K562 (cell line): Measurements from ENCODE around the gene PDE1C. TPM values are rescaled to one million over a fixed set of nuclear protein-coding genes. Genes with fewer than 3 reads are reported as not detected.

Source experiments
- ATAC-seq: fragments of 200-7000 bp; cut with Tn5 transposase; 3 replicates; pipeline ENCODE4 v1.9.1; 2020; ENCODE audit warnings: moderate library complexity
- BruUV-seq: library from RNA; stranded (reverse); fragments of 400-500 nt; replicated peaks from 2 replicates; lab custom pipeline; 2021; lab: Mats Ljungman, UMichigan
- CTCF ChIA-PET: fragments of 300-600 bp; formaldehyde crosslinking; extraction: SDS; loops from one replicate; lab custom pipeline; 2021; ENCODE audit warnings: low intra/inter-chr PET ratio; lab: Yijun Ruan, JAX
- POLR2A ChIA-PET: fragments of 300-600, 350-650 bp; sonication (Branson Sonifier 250); formaldehyde crosslinking; extraction: SDS; loops from one replicate; lab custom pipeline; 2021; ENCODE audit warnings: antibody characterized with exemption, inconsistent platforms; lab: Yijun Ruan, JAX
- DNase-seq, 4 experiments: peaks; one replicate each; pipeline versions ENCODE4 v3.0.0 to v3.0.0-alpha.2; 2011 to 2018; ENCODE audit warnings: low spot score in 3 of 4, mixed read lengths in 3 of 4; ENCODE audit errors: extremely low read depth in 1 of 4
- FAIRE-seq: peaks from 2 replicates; lab custom pipeline; 2011; peaks lifted over from hg19 to GRCh38; lab: Jason Lieb, UNC
- H2AFZ ChIP-seq: 2 replicates; pipeline ENCODE4 v1.6.0; 2011; ENCODE audit warnings: low read depth, low read length, control low read depth, inconsistent platforms
- H3K27ac ChIP-seq: fragments of 200-600 bp; 3 replicates; pipeline ENCODE4 v1.8.0; 2011; ENCODE audit warnings: low read depth, mild to moderate bottlenecking, control low read depth, inconsistent platforms, low read length, moderate library complexity, mixed read lengths; ENCODE audit errors: extremely low read depth
- H3K27me3 ChIP-seq, 2 experiments: fragments of 300-600 bp in 1 of 2; 2 replicates in 1 of 2; 3 replicates in 1 of 2; pipeline versions ENCODE4 v1.6.0 to v1.8.0; 2011; ENCODE audit warnings: inconsistent platforms in 2 of 2, low read length in 2 of 2, mild to moderate bottlenecking in 1 of 2, mixed read lengths in 1 of 2, moderate library complexity in 1 of 2; ENCODE audit not compliant: control insufficient read depth in 2 of 2, insufficient read depth in 2 of 2
- H3K36me3 ChIP-seq: fragments of 300-600 bp; 3 replicates; pipeline ENCODE4 v1.8.0; 2011; ENCODE audit warnings: mild to moderate bottlenecking, low read length, inconsistent platforms; ENCODE audit not compliant: control insufficient read depth, insufficient read depth
- H3K4me1 ChIP-seq, 2 experiments: fragments of 200-600 bp in 1 of 2; replicated peaks in 1 of 2; 2 replicates in 1 of 2; 3 replicates in 1 of 2; pipeline versions ENCODE4 v1.5.1 to v1.8.0; 2011; ENCODE audit warnings: inconsistent platforms in 2 of 2, low read length in 2 of 2, mild to moderate bottlenecking in 1 of 2, mixed read lengths in 1 of 2, moderate library complexity in 1 of 2; ENCODE audit not compliant: control insufficient read depth in 2 of 2, insufficient read depth in 2 of 2
- H3K4me2 ChIP-seq: 2 replicates; pipeline ENCODE4 v1.6.1; 2011; ENCODE audit warnings: low read length, control low read depth, inconsistent platforms, mixed read lengths; ENCODE audit not compliant: insufficient read depth
- H3K4me3 ChIP-seq: fragments of 200-600 bp; sonication (generic), shearing (Covaris generic); 2 replicates; pipeline ENCODE4 v1.5.1; 2016; ENCODE audit warnings: control low read depth, inconsistent platforms
- H3K79me2 ChIP-seq: fragments of 200-600 bp; 3 replicates; pipeline ENCODE4 v1.8.0; 2011; ENCODE audit warnings: low read length, inconsistent platforms; ENCODE audit not compliant: control insufficient read depth, insufficient read depth
- H3K9ac ChIP-seq, 2 experiments: 2 replicates each; pipeline versions ENCODE4 v1.6.0 to v1.6.1; 2011; ENCODE audit warnings: low read depth in 2 of 2, low read length in 2 of 2, control low read depth in 1 of 2, inconsistent platforms in 1 of 2, mild to moderate bottlenecking in 1 of 2, mixed read lengths in 1 of 2; ENCODE audit not compliant: insufficient read depth in 1 of 2
- H3K9me1 ChIP-seq: one replicate; pipeline ENCODE4 v1.6.0; 2011; ENCODE audit warnings: inconsistent platforms, mild to moderate bottlenecking, low read length, moderate library complexity; ENCODE audit not compliant: control insufficient read depth, insufficient read depth
- H3K9me3 ChIP-seq: replicated peaks from 2 replicates; pipeline ENCODE4 v1.5.1; 2011; ENCODE audit warnings: low read depth, low read length, inconsistent platforms; ENCODE audit not compliant: control insufficient read depth, insufficient read depth
- H4K20me1 ChIP-seq: replicated peaks from 2 replicates; pipeline ENCODE4 v1.6.1; 2011; ENCODE audit warnings: low read length, inconsistent platforms, mixed read lengths; ENCODE audit not compliant: control insufficient read depth, insufficient read depth
- BRF1 ChIP-seq: IDR thresholded peaks from 3 replicates; pipeline ENCODE4 v1.6.1; 2011; ENCODE audit warnings: borderline replicate concordance, mild to moderate bottlenecking; ENCODE audit not compliant: insufficient read length; ENCODE audit errors: extremely low read depth
- FOXO4 ChIP-seq: fragments of 450-650 bp; formaldehyde crosslinking; IDR thresholded peaks from 2 replicates; pipeline ENCODE4 v1.4.0; 2020; ENCODE audit warnings: mild to moderate bottlenecking, moderate library complexity
- ILF3 ChIP-seq: fragments of 450-650 bp; IDR thresholded peaks from 2 replicates; pipeline ENCODE4 v1.6.1; 2018; ENCODE audit warnings: antibody characterized with exemption, mild to moderate bottlenecking, moderate library complexity, borderline replicate concordance
- LEF1 ChIP-seq: fragments of 450-650 bp; IDR thresholded peaks from 2 replicates; pipeline ENCODE4 v1.6.1; 2016; ENCODE audit warnings: mild to moderate bottlenecking
- MECOM ChIP-seq: fragments of 250-450 bp; sonication (Bioruptor Pico); IDR thresholded peaks from 2 replicates; pipeline ENCODE4 v1.8.0; 2022; ENCODE audit warnings: inconsistent platforms
- MTA1 ChIP-seq: fragments of 450-650 bp; IDR thresholded peaks from 2 replicates; pipeline ENCODE4 v1.6.1; 2017; ENCODE audit warnings: borderline replicate concordance
- NR0B1 ChIP-seq: fragments of 450-650 bp; IDR thresholded peaks from one replicate; pipeline ENCODE4 v1.6.1; 2018; ENCODE audit warnings: mild to moderate bottlenecking, moderate library complexity; ENCODE audit not compliant: partially characterized antibody
- PTTG1 ChIP-seq: fragments of 450-650 bp; IDR thresholded peaks from 2 replicates; pipeline ENCODE4 v1.6.1; 2016; ENCODE audit warnings: low read depth, mild to moderate bottlenecking, missing genetic modification characterization, missing compliant biosample characterization
- SRSF1 ChIP-seq: fragments of 200-400 bp; formaldehyde crosslinking; IDR thresholded peaks from 2 replicates; pipeline ENCODE4 v1.6.1; 2017; ENCODE audit warnings: mild to moderate bottlenecking, low read depth, low read length, moderate library complexity
- STAT5B ChIP-seq: fragments of 250-450 bp; sonication (Bioruptor Pico); IDR thresholded peaks from 2 replicates; pipeline ENCODE4 v1.8.0; 2021; ENCODE audit warnings: mild to moderate bottlenecking, inconsistent platforms
- THAP7 ChIP-seq: fragments of 250-450 bp; sonication (Bioruptor Pico); IDR thresholded peaks from 2 replicates; pipeline ENCODE4 v1.5.0; 2021
- U2AF1 ChIP-seq: fragments of 200-400 bp; formaldehyde crosslinking; optimal IDR thresholded peaks from 2 replicates; pipeline ENCODE3; 2017; ENCODE audit warnings: mild to moderate bottlenecking, low read depth, low read length, moderate library complexity
- ZC3H11A ChIP-seq: IDR thresholded peaks from 2 replicates; pipeline ENCODE4 v1.6.1; 2012; ENCODE audit warnings: low read depth, low read length, improper control_type of control experiment
- ZNF12 ChIP-seq: sonication (generic); formaldehyde crosslinking; IDR thresholded peaks from 2 replicates; pipeline ENCODE4 v1.4.0; 2020; ENCODE audit warnings: mild to moderate bottlenecking, missing genetic modification reagents
- ZNF146 ChIP-seq: IDR thresholded peaks from one replicate; pipeline ENCODE4 v1.6.1; 2018; ENCODE audit warnings: missing compliant biosample characterization; ENCODE audit not compliant: unreplicated experiment
- ZNF184 ChIP-seq: sonication (generic); formaldehyde crosslinking; IDR thresholded peaks from 2 replicates; pipeline ENCODE4 v1.5.0; 2020; ENCODE audit warnings: missing genetic modification reagents
- ZNF431 ChIP-seq: sonication (generic); formaldehyde crosslinking; IDR thresholded peaks from 2 replicates; pipeline ENCODE4 v1.8.0; 2022; ENCODE audit warnings: mild to moderate bottlenecking, missing genetic modification reagents
- ZNF589 ChIP-seq: fragments of 200-800 bp; sonication (Bioruptor generic); IDR thresholded peaks from 2 replicates; pipeline ENCODE4 v1.6.1; 2016; ENCODE audit warnings: low read depth, missing genetic modification characterization, missing compliant biosample characterization
- ZNF668 ChIP-seq: fragments of 250-450 bp; sonication (Bioruptor Pico); IDR thresholded peaks from 2 replicates; pipeline ENCODE4 v1.8.0; 2022; ENCODE audit warnings: mild to moderate bottlenecking, inconsistent platforms
- ZSCAN29 ChIP-seq: fragments of 450-650 bp; IDR thresholded peaks from 2 replicates; pipeline ENCODE4 v1.6.1; 2017
- in situ Hi-C: fragments of 300-500 bp; cut with MboI; formaldehyde crosslinking; loops from 4 replicates; pipeline ENCODE4 v1.15.0; 2018; ENCODE audit warnings: inconsistent platforms, mixed read lengths
- intact Hi-C: fragments of 100-400 bp; cut with micrococcal nuclease; formaldehyde crosslinking; loops from 2 replicates; pipeline ENCODE4 v1.14.2; 2022
- polyA plus RNA-seq, 8 experiments: library from polyadenylated mRNA; depleted of rRNA in 4 of 8; stranded (reverse) in 5 of 8; unstranded in 3 of 8; fragments of >200 nt; fragmentation: Nextera tagmentation in 2 of 8; fragmentation: Illumina TruSeq in 1 of 8; extraction: Ambion mirVana in 2 of 8; extraction: Trizol in 1 of 8; gene quantifications; 2 replicates each; pipeline versions ENCODE4 v1.2.1 to v1.2.3, GENCODE V29; 2011 to 2014; ENCODE audit warnings: inconsistent platforms in 1 of 8, missing spikeins in 1 of 8
- total RNA-seq, 7 experiments: library from RNA; depleted of rRNA in 6 of 7; stranded (reverse); fragments of >200 nt in 6 of 7; fragmentation: Illumina TruSeq in 2 of 7; extraction: Trizol in 2 of 7; gene quantifications; 2 replicates each; pipeline versions ENCODE4 v1.2.1 to v1.2.3, GENCODE V29; 2011 to 2021; ENCODE audit warnings: low replicate concordance in 1 of 7

Gene PDE1C
- total and polyA plus RNA-seq, 9 of the 15 experiments (the other 6 are each of a cell fraction or from before 2014, with no cell fraction given): under 0.01 to 0.01 TPM; not detected in 7

- TF ChIP-seq ZNF12: no peak
- TF ChIP-seq STAT5B (CRISPR knock-in tag): no peak
- TF ChIP-seq ZNF668 (CRISPR knock-in tag): no peak
- TF ChIP-seq PTTG1 (tag): no peak
- TF ChIP-seq FOXO4 (CRISPR knock-in tag): no peak
- no peak for TF ChIP-seq ZSCAN29
- no peak for TF ChIP-seq LEF1
- no peak for TF ChIP-seq SRSF1
- no peak for TF ChIP-seq U2AF1
- TF ChIP-seq ZNF184 (CRISPR knock-in tag): no peak
- no peak for TF ChIP-seq ZC3H11A
- TF ChIP-seq ILF3: no peak
- no peak for TF ChIP-seq ZNF589 (CRISPR knock-in tag)
- TF ChIP-seq ZNF146 (CRISPR knock-in tag): no peak
- no peak for TF ChIP-seq THAP7 (CRISPR knock-in tag)
- TF ChIP-seq BRF1: no peak
- TF ChIP-seq NR0B1: no peak
- no peak for TF ChIP-seq MECOM (CRISPR knock-in tag)
- TF ChIP-seq MTA1: no peak
- TF ChIP-seq ZNF431 (CRISPR knock-in tag): no peak
- TF ChIP-seq, all 486 proteins: peak for 0
- no peak for ATAC-seq
- no peaks in the 10 kb centered on the region for H3K4me1 ChIP-seq
- intact Hi-C loops: no loop called here
- ChIA-PET CTCF (no interaction called here), POLR2A (no interaction called here)
- no peaks in the 10 kb centered on the region for H3K27me3 ChIP-seq
- H3K9ac ChIP-seq: no peak overlapping the region
- no peak overlapping the region for H2AFZ ChIP-seq
- DNase-seq: no peak
- FAIRE-seq: no peak
- H3K27ac ChIP-seq: no peak overlapping the region
- H4K20me1 ChIP-seq: no peaks in the 10 kb centered on the region
- H3K36me3 ChIP-seq: no peaks in the 10 kb centered on the region
- in situ Hi-C loops: no loop called here
- H3K4me2 ChIP-seq: no peak overlapping the region
- H3K79me2 ChIP-seq: no peaks in the 10 kb centered on the region
- no TSS peak for BruUV-seq
- no peak overlapping the region for H3K4me3 ChIP-seq
- no peaks in the 10 kb centered on the region for H3K9me3 ChIP-seq
- no peaks in the 10 kb centered on the region for H3K9me1 ChIP-seq
Observed at GRCh38 chr7:31825576-31825975, 244.6 kb downstream of the PDE1C start.
